Stomach (tissue), 9 donors: ENCODE results near the gene GAK. TPM values are rescaled to one million over a fixed set of nuclear protein-coding genes. Genes with fewer than 3 reads are reported as not detected.
A peak's percentile ranks its signal among the peaks of the same experiment; 100 is the strongest.

ENCODE experiments used
- DNase-seq, 2 donors: peaks; one replicate each; pipeline versions ENCODE4 v3.0.0 to v3.0.0-alpha.2; 2013 to 2019
- H3K27ac ChIP-seq, 5 donors: fragments of 200-600 bp in 4 of 5; sonication (generic) in 4 of 5; one replicate each; pipeline ENCODE4 v1.5.1; 2013 to 2019; ENCODE audit warnings: mild to moderate bottlenecking in 1 of 5, moderate library complexity in 1 of 5
- H3K27me3 ChIP-seq, 3 donors: fragments of 200-600 bp; sonication (generic); one replicate each; pipeline ENCODE4 v1.5.1; 2017 to 2019; ENCODE audit warnings: mixed run types in 1 of 3
- H3K36me3 ChIP-seq, 4 donors: fragments of 200-600 bp; sonication (generic); 1 replicate in 3 of 4; 2 replicates in 1 of 4; pipeline ENCODE4 v1.5.1; 2016 to 2019
- H3K4me1 ChIP-seq, 4 donors: fragments of 200-600 bp; sonication (generic); one replicate each; pipeline ENCODE4 v1.5.1; 2016 to 2019
- H3K4me3 ChIP-seq, 4 donors: fragments of 200-600 bp; sonication (generic) in 3 of 4; one replicate each; pipeline ENCODE4 v1.5.1; 2016 to 2019; ENCODE audit warnings: mild to moderate bottlenecking in 1 of 4
- H3K9me3 ChIP-seq, 4 donors: fragments of 200-600 bp; sonication (generic); one replicate each; pipeline ENCODE4 v1.5.1; 2016 to 2019
- CTCF ChIP-seq, 7 experiments: fragments of 450-650 bp in 4 of 7; fragments of 200-600 bp in 3 of 7; sonication (generic) in 3 of 7; IDR thresholded peaks; one replicate each; pipeline ENCODE4 v1.5.1; 2016 to 2019; ENCODE audit warnings: antibody characterized with exemption in 7 of 7, control low read depth in 2 of 7, mild to moderate bottlenecking in 1 of 7
- EP300 ChIP-seq: sonication (generic); formaldehyde crosslinking; IDR thresholded peaks from one replicate; pipeline ENCODE4 v1.6.1; 2017; ENCODE audit warnings: antibody characterized with exemption
- POLR2A ChIP-seq, 4 donors: fragments of 450-650 bp; IDR thresholded peaks; one replicate each; pipeline ENCODE4 v1.6.1; 2016; ENCODE audit warnings: antibody characterized with exemption in 4 of 4, control low read depth in 2 of 4, mild to moderate bottlenecking in 1 of 4, moderate library complexity in 1 of 4
- POLR2AphosphoS5 ChIP-seq, 3 donors: sonication (generic); formaldehyde crosslinking; IDR thresholded peaks; one replicate each; pipeline ENCODE4 v1.6.1; 2016; ENCODE audit warnings: antibody characterized with exemption in 3 of 3
- WGBS, 5 donors: extraction: QIAGEN DNeasy Blood & Tissue Kit in 3 of 5; methylation state at CpG; one replicate each; pipeline versions ENCODE4 v1.1.5 to v1.1.7; 2013 to 2018; 5-methylcytosine and 5-hydroxymethylcytosine counted together
- intact Hi-C: fragments of 100-400 bp; cut with DNase I; formaldehyde crosslinking; loops from one replicate; pipeline ENCODE4 v1.15.1; 2023; ENCODE audit warnings: low total_unique reads
- polyA plus RNA-seq, 3 donors: library from polyadenylated mRNA; stranded (reverse); fragments of 200-250 nt; gene quantifications; one replicate each; pipeline ENCODE4 v1.2.3, GENCODE V29; 2013
- total RNA-seq, 5 donors: library from RNA; depleted of rRNA; stranded (reverse); fragments of >200 nt; gene quantifications; one replicate each; pipeline versions ENCODE4 v1.1.0 to v1.2.3, GENCODE V29; 2014 to 2016
- donor health status: healthy with polysubstance abuse.
- donor health status: Bipolar disorder and iron deficiency.
- donor health status: healthy.

The GAK gene
- total and polyA plus RNA-seq, 8 donors: 71.8 to 503 (median 157) TPM

- Histone ChIP-seq H3K9me3 (peaks cover 11 to 49% (median 39%) of the 10 kb centered on the region in 4 donors), H3K27ac (no peak overlapping the region), H3K27me3 (peaks cover 0 to 27% (median 0%) of the 10 kb centered on the region in 3 donors), H3K4me3 (no peak overlapping the region), H3K4me1 (peaks cover 0 to 5% (median 0%) of the 10 kb centered on the region in 4 donors), H3K36me3 (no peaks in the 10 kb centered on the region)
- 52 to 69% (median 61%) methylated on average over 35 to 46 of the region's 46 CpGs for WGBS, 5 donors
- peak; percentile 34 to 80 for DNase-seq
- TF ChIP-seq EP300 (no peak), POLR2AphosphoS5 (IDR thresholded peaks at IDR 0.05) (peak in 1 of 3 donors; percentile 13), POLR2A (IDR thresholded peaks at IDR 0.05) (no peak), CTCF (IDR thresholded peaks at IDR 0.05) (no peak)
- intact Hi-C loops: no loop called here
Measured at GRCh38 chr4:835148-836002, 96.7 kb downstream of the GAK start.

- H3K4me3 ChIP-seq: no peak overlapping the region
- peaks cover 0 to 5% (median 0%) of the 10 kb centered on the region in 4 donors for H3K4me1 ChIP-seq
- intact Hi-C loops: no loop called here
- H3K9me3 ChIP-seq: peaks cover 11 to 49% (median 39%) of the 10 kb centered on the region in 4 donors
- no peak for DNase-seq
- H3K27me3 ChIP-seq: peaks cover 0 to 35% (median 4%) of the 10 kb centered on the region in 3 donors
- WGBS, 5 donors: 79 to 85% (median 82%) methylated on average over 12 to 29 of the region's 29 CpGs
- H3K36me3 ChIP-seq: no peaks in the 10 kb centered on the region
- no peak for TF ChIP-seq POLR2A (IDR thresholded peaks at IDR 0.05)
- TF ChIP-seq CTCF (IDR thresholded peaks at IDR 0.05): no peak
- TF ChIP-seq POLR2AphosphoS5 (IDR thresholded peaks at IDR 0.05): no peak
- no peak for TF ChIP-seq EP300
- no peak overlapping the region for H3K27ac ChIP-seq
Measured at GRCh38 chr4:834368-835147, 97.6 kb downstream of the GAK start.

GRCh38 chr4:833731-834367, 98.3 kb downstream of the GAK start:
- Histone ChIP-seq H3K9me3 (peaks cover 11 to 43% (median 36%) of the 10 kb centered on the region in 4 donors), H3K36me3 (no peaks in the 10 kb centered on the region), H3K27ac (no peak overlapping the region), H3K27me3 (peaks cover 0 to 42% (median 4%) of the 10 kb centered on the region in 3 donors), H3K4me3 (no peak overlapping the region), H3K4me1 (peaks cover 0 to 5% (median 0%) of the 10 kb centered on the region in 4 donors)
- WGBS, 5 donors: 64 to 71% (median 68%) methylated on average over 18 of the region's 18 CpGs
- intact Hi-C loops: no loop called here
- TF ChIP-seq EP300 (no peak), CTCF (IDR thresholded peaks at IDR 0.05) (no peak), POLR2A (IDR thresholded peaks at IDR 0.05) (no peak), POLR2AphosphoS5 (IDR thresholded peaks at IDR 0.05) (no peak)
- DNase-seq: no peak

- intact Hi-C loops: no loop called here
- Histone ChIP-seq H3K4me1 (peaks cover 0 to 5% (median 0%) of the 10 kb centered on the region in 4 donors), H3K36me3 (no peaks in the 10 kb centered on the region), H3K9me3 (peaks cover 8 to 36% (median 31%) of the 10 kb centered on the region in 4 donors), H3K27me3 (peaks cover 0 to 49% (median 9%) of the 10 kb centered on the region in 3 donors), H3K27ac (no peak overlapping the region), H3K4me3 (no peak overlapping the region)
- TF ChIP-seq POLR2AphosphoS5 (IDR thresholded peaks at IDR 0.05) (no peak), EP300 (no peak), POLR2A (IDR thresholded peaks at IDR 0.05) (no peak), CTCF (IDR thresholded peaks at IDR 0.05) (no peak)
- 62 to 68% (median 67%) methylated on average over 10 of the region's 10 CpGs for WGBS, 5 donors
- no peak for DNase-seq
Measured at GRCh38 chr4:833156-833555, 99.0 kb downstream of the GAK start.
